Suppressor macrophage (primary cell): ENCODE data around the gene INTS3.
A peak's percentile ranks its signal among the peaks of the same experiment; 100 is the strongest.
"Not testable (repeated sequence)": the region's sequence is repeated elsewhere in the genome, so short reads cannot be mapped to it uniquely, and the experiment has no call there.

Experiments
- DNase-seq, 4 experiments: peaks; one replicate each; pipeline ENCODE4 v3.0.0-alpha.2; 2020 to 2022

INTS3 gene

DNA sequence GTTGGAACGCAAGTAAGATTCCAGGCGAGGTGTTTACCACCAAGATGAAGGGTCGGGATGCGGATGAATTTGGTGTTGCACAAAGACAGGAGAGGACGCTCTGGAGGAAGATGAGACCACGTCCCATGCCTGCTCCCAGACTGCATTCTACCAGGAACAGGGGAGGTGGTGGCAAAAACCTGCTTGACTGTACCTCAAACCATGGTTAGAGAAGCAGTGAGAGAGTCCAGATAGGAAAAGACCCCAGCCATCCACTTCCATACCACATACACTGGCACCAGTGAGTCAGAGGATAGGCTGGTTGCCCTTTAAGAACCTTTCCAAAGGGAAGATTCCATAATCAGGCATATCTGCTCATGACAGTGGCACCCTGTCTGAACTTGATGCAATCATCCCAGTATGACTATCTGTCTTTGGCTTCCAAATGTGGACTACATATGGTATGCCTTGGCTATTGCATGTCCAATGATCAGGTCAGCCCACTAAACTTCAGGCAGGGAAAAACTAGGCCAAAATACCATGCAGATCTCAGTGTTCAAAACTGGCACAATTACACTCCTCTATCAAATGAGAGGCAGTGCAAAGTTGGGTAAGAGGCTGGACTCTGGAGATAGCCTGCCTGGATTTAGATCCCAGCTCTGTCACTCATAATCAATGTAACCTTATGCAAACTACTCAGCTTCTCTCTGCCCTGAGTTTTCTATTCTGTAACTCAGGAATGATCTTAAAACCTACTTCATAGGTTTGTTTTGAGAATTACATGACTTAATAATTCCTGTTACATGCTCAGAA is 28.7 kb upstream of the INTS3 start:
- peak in 3 of 4 experiments; percentile 13 to 61 (median 37) for DNase-seq

DNA sequence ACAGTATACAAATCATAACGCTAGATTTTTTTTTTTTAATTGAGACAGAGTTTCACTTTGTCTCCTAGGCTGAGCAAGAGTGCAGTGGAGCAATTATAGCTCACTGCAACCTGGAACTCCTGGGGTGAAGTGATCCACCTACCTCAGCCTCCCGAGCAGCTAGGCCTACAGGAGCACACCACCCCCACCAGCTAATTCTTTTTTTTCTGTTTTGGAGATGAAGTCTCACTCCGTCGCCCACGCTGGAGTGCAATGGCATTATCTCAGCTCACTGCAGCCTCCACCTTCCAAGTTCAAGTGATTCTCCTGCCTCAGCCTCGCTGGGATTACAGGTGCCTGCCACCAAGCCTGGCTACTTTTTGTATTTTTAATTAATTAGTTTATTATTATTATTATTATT is 28.1 kb upstream of the INTS3 start:
- no peak for DNase-seq

DNA sequence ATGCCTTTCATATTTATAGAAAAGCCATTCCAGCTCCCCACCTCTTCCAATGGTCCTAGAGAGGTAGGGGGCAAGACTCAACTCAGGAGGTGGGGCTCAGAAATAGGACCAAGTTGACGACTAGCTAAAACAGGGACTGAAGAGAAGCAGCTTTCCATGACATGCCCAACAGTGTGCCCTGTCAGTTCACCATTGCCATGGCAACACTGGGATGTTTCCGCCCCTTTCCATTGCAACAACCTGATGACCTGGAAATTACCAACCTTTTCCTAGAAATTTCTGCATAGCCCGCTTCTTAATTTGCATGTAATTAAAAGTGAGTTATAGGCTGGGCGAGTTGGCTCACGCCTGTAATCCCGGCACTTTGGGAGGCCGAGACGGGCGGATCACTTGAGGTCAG is 22.4 kb upstream of the INTS3 start:
- DNase-seq, result no peak

DNA sequence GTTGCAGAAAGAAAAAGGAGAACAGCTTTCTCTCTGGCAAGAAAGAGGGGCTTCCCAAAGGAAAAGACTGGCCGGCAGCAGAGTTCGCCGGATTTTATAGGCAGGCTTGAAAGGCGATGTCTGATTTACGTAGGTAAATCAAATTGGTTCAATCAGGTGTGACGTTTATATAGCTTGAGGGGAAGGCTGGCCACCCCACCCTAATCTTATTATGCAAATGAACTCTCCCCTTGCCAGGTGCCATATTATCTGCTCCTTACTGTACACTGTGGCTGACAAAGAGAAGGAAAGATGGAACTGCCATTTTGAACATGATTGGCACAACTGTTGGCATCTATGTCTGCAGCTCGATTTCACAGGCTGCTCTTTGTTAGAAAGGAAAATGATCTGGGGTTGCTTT is 16.8 kb upstream of the INTS3 start:
- DNase-seq, result no peak

DNA sequence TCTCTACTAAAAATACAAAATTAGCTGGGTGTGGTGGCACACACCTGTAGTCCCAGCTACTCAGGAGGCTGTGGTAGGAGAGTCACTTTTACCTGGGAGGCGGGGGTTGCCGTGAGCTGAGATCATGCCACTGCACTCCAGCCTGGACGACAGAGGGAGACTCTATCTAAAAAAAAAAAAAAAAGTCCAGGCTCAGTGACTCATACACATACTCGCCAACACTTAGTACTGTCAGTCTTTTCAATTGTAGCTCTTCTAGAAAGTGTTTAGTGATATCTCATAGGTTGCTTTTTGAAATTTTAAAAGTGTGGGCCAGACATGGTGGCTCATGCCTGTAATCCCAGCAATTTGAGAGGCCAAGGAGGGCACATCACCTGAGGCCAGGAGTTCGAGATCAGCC is 11.6 kb upstream of the INTS3 start:
- DNase-seq, result not testable (repeated sequence)

DNA sequence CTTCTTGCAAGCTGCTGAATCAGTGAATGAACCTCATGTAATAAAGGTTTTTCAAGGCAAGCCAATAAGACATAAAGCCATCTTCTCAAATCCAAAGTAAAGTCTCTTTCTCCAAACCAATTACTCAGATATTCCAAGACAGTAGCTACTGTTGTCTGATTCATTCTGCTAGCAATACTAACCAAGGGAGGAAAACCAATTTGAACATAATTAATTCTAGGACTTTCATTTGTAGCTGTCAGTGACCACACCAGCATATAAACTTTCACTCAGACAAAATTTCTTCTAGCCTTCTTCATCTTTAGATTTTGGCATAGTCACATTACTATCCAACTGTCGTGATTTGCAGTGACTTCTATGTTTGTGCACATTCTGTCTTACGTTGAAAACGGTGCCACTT is 10.5 kb upstream of the INTS3 start:
- no peak for DNase-seq

DNA sequence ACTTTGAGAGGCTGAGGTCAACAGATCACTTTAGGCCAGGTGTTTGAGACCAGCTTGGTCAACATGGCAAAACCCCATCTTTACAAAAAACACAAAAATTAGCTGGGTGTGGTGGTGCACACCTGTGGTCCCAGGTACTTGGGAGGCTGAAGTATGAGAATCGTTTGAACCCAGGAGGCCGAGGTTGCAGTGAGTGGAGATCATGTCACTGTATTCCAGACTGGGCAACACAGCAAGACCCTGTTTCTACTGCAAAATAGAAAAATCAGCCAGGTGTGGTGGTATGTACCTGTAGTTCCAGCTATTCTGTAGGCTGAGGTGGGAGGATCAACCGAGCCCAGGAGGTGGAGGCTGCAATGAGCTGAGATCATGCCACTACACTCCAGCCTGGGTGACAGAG is 4.2 kb upstream of the INTS3 start:
- no peak for DNase-seq

DNA sequence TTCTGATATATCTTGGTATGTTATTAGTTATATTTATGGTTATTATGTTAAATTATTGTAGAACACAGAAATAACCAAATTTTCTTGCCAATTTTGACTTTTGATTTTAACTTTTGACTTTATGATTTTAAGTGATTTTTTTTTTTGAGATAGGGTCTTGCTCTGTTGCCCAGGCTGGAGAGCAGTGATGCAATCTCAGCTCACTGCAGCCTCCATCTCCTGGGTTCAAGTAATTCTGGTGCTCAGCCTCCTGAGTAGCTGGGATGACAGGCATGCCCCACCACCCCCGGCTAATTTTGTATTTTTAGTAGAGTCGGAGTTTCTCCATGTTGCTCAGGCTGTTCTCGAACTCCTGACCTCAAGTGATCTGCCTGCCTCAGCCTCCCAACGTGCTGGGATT is 3.2 kb upstream of the INTS3 start:
- not testable (repeated sequence) for DNase-seq

DNA sequence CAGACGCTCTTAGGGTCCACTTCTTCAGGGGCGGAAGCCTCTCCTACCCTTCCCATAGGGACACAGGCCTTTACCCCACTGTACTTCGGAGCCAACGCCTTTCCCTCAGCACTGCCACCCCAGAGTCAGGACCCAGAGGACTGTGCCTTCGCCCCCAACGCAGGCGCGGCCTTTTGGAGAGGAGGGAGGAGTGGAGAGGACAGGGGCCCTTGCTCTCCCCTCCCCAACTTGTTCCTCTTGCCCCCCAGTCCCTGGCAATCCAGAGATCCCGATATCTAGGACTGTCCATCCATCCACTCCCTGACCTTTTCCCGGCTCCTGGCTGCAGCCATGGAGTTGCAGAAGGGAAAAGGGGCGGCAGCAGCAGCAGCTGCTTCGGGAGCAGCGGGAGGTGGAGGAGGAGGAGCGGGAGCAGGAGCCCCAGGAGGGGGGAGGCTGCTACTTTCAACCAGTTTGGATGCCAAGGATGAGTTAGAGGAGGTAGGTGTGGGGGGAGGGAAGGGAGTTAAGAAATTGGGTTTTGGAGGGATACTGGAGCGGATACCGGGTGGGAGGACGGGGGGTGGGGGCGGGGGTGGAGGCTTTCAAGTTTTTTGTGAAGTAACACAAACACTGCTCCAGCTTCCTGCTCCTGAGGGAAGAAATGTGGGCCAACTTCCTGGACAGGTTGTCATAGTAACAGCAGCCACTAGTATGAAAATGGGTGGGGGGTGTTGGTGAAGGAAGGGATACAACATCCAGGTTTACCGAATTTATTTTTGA is 636 bp downstream of the INTS3 start:
- peak; percentile 11 to 48 (median 34) for DNase-seq

DNA sequence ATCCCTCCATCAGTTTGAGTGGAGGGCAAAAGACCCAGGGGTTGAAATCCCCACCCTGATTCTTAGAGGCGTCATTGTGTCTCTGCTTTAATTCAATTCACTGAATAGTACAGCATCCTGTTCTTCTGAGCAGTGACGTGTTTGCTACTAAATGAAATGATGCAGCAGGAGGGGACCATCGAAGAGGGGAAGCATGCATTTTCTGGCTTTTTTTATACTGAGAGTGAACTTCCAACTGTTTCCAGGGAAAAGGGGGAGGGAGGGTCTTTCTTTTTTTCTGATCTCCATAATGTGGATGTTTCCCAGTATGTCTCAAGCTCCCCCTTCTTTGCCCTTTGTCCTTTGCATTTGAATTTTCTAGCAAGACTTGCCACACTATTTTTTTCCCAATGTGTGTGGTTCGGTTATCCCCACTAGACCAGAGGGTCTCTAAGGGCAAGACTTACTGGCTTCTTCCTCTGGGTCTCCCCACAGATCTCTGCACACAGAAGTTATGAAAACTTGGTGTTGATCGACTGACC is 2.7 kb downstream of the INTS3 start:
- no peak for DNase-seq

DNA sequence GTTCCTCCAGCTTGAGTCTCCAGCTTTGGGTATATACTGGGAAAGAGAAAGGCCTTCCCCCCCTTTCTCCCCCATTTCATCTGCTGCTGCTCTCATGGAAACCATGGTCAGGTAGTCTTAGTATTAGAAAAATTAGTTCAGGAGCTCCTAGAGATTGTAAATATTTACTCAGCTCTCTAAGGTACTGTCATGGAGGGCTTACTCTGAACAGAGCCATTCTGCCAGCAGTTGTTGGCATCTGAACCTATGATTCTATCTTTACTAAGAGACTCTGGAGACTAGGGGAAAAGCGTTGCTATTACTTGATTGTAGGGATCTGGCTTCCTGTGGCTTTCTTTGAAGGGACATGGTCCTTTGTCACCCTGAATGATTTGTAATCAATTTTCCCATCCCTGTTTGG is 6.1 kb downstream of the INTS3 start:
- DNase-seq, result no peak

DNA sequence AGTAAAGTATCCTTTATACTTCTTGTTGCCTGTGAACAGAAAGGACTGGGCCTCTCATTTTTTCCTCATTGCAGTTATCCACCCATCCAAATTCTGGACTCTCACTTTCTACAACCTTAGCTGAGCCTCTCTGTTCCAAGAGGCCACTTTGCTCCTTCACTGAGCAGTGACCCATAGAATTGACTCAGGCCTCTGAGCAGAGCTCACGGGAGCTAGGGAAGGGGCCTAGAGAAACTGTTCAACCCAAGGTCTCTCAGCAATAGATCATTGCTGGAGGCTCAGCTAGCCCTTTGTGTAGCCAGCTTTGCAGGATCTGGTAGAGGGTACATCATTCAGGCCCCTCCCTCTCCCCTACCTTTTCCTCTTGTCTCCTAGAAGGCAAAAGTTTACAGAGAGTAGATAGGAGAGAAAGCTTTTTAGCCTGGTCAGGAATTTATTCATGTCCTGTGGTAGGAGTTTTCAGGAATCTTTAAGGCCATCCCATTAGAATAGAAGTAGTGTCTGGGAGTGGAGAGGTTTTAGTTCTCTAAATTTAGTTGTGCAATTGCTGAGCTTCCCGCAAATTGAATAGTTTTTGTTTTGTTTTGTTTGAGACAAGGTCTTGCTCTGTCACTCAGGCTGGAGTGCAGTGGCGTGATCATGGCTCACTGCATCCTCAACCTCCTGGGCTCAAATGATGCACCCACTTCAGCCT is 6.7 kb downstream of the INTS3 start:
- DNase-seq, result peak; percentile 43 to 75 (median 60)

DNA sequence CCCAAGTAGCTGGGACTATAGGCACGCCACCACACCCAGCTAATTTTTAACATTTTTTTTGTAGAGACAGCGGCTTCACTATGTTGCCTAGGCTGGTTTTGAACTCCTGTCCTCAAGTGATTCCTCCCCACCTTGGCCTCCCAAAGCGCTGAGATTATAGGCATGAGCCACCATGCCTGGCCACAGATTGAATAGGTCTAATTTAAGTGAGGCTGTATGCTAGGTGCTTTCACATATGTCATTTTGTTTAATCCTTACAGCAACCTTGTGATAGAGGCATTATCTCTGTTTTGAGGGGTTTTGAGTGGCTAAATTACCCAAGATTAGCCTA is 7.2 kb downstream of the INTS3 start:
- no peak for DNase-seq

DNA sequence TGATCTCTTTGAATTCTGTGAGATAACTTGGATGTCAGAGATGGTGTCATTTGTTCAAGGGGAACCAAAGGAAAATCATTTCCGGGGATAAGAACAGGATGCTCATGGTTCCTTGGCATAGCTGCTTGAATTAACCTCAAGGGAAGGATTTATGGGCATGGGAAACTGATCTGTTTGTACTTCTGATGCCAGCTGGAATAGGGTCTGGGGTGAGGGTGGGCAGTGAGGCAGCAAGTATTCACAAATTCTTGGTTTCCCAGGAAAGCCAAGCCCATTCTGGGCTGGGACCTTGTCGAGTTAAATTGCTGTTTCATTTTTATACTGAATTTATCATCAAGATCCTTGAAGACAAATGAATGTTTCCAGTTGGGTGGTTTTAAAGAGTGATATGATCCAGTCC is 14.1 kb downstream of the INTS3 start:
- DNase-seq, result no peak

DNA sequence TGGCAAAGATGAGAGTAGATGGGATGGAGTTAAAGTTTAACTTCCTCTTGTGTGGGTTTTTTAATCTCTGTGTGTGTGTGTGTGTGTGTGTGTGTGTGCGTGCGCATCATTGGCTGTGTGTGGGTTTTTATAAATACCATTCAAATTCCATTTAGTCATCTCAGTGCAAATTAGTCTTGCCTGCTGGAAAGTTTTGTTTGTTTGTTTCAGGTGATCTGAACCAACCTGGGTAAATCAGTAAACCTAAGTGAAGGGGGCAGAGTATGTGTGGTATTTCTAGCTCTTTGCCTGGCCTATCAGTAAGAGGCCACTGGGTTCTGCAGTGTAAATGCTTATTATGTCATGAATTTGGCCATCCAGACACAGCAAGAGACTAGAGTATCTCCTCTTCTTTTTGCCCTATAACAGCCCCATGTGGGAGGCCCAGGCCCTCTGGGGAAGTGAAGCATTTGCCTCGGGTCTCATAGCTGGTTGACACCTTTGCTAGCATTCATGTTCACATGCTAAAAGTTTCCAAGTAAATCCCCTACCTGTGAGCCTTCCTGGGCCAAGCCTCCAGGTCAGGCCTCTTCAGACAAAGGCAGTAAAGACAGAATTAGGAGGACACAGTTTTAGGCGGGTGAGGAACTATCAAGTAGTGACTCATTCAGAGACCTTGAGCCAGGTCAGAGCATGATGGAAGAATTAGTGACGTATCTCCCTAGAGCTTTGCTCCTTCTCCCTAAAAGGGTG is 14.7 kb downstream of the INTS3 start:
- DNase-seq, result peak; percentile 48 to 69 (median 58)

DNA sequence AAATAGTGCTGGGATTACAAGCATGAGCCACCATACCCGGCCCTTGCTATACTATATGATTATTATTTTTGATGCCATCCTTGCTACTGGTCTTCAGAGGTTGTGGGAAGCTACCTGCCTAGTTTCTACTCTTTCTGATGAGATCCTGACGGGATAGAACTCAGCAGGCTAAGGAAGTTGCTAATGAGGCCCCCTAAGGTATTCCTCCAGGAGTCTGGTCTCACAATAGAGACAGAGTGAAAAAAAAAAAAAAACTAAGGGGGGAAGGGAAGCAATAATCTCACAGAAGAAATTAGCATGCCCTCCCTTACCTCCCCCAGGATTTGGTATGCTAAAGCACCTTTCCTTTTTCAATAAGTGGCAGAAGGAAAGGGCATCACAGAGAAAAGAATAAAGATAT is 17.6 kb downstream of the INTS3 start:
- no peak for DNase-seq

DNA sequence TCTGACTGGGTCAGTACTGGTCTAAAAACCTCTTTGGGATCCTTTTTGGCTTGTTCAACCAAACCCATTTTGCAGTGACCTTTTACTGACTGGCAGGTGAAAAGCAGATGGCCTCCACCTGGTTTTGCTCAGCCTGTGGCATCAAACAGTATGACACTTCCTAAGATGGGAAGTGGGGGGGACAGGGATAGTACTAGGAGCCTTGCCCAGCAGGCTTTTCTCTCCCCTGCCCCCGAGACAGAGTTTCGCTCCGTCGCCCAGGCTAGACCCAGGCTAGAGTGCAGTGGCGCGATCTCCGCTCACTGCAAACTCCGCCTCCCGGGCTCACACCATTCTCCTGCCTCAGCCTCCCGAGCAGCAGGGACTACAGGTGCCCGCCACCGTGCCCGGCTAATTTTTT is 18.3 kb downstream of the INTS3 start:
- no peak for DNase-seq

DNA sequence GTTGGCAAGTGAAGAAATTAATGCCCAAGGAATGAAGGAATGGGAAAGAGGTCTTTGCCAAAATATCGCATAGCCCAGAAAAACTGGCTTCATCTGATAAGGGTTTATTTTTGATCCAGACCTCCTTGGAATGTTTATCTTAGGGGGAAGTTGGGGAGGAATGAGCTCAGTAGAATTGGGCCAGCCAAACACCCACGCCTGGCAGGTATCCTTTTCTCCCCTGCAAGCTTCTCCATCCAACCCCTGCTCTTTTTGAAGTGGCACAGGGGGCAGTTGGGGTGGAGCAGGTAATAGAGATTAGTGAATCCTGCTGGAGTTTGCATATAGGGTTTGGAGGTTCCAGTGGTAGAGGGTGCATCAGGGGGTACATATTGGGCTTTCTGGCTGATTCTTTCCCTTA is 21.1 kb downstream of the INTS3 start:
- DNase-seq, result no peak

DNA sequence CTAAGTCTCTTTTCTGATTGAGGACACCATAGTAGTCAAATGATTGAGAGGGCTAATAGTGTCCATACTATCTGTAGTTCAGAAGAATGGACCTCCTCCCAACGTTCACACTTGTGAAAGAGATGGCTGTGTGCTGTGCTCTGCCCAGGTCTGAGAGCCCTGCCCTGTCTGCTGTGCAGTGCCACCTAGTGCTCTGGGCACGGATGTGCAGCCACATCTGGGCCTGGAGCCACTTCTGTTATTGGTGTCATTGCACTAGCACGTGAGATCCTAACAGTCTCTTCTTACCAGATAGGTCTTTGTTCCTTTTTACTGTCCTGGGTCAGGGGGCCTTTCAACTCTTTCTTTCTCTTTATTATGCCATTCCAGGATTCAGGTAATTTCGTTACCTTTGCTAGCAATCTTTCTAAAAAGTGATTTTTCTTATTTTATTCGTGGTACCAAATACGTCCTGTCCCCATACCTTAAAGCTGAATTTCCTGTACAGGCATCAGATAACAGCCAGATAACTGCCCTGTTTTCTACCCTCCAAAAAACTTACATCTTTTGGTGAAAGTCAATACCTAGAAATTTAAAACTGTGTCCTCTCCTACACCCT is 21.7 kb downstream of the INTS3 start:
- peak; percentile 90 to 93 (median 92) for DNase-seq

DNA sequence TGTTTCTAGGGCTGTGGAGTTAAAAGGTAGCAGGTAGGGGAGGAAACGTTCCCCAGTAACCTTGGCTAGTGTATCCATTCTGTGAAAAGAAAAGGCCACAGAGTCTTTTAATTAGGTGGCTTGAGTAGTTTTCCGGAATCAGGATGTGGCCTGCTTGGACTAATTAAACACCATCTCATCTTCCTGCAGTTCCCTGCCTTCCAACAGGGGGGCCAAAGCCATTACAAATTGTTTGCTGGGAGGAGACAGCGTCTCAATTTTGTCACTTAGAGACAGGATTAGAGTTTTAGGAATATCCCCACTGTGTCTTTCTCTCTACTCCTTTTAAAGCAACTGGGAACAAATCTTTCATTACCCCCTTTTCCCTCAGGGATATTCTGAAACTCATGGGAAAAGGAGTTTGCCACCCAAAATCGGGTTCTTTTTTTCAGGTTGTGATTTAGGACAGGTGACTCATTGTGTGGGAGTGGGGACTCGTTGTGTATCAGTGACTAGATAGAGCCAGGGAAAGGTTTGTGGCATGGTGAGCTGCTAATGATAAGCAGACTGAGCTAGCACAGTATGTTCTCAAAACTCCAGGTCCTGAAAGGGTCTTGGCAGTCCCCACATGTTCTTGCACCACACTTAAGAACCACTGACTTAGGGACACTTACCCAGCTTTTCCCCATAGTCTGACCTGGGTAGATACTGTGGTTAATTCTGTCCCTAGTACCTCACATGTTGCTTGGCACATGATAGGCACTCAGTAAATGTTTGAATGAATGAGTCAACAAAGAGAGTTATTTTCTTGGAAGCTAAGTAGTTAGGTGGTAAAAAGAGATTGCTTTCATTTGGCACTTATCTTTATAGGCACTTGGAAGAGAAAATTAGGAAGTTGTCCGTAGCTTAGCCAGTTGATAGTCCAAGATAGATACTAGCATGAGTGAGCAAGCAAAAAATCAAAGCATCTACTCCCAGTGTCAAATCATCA is 22.5 kb downstream of the INTS3 start:
- DNase-seq, result peak in 1 of 4 experiments; percentile 11

DNA sequence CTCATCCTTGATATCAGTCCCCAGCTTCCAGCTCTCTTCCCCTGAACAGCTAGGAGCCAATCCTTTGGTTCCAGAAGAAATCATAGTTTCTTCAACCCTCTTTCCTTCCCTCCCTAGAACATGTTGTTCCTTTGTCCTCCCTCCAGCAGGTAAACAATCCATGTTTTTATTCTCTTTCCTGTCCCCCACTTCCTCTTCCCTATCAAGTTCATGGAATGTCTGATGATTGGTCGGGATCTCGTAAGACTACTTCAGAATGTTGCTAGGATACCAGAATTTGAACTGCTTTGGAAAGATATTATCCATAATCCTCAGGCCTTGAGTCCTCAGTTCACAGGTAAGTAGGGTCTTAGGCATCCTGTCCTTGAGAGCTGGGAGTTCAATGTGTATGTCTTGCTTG is 24.2 kb downstream of the INTS3 start:
- no peak for DNase-seq
